ENCODE measurements around the gene DENR. TPM values are rescaled to one million over a fixed set of nuclear protein-coding genes. Genes with fewer than 3 reads are reported as not detected.

The DENR gene
- total and polyA plus RNA-seq, 2 of the 13 experiments (the other 11 are each of a cell fraction or from before 2014, with no cell fraction given): 30.0 to 59.1 TPM

- TF ChIP-seq IKZF5 (CRISPR knock-in tag; IDR thresholded peaks at IDR 0.05) (peak; percentile 92), ARID2 (CRISPR knock-in tag; IDR thresholded peaks at IDR 0.05; ENCODE audit: borderline replicate concordance) (peak; percentile 60; the same call in 1 of the 2 replicates), SP2 (CRISPR knock-in tag; IDR thresholded peaks at IDR 0.05) (0 out of 2 replicates have a peak, but pooled peaks have one; percentile 25), MIER2 (CRISPR knock-in tag; IDR thresholded peaks at IDR 0.05) (peak; percentile 67), MLX (CRISPR knock-in tag; IDR thresholded peaks at IDR 0.05) (peak; percentile 75), ZNF652 (CRISPR knock-in tag; IDR thresholded peaks at IDR 0.05; ENCODE audit: borderline replicate concordance, low read depth) (no peak; the same call in 1 of the 2 replicates), ZFP36 (IDR thresholded peaks at IDR 0.05; ENCODE audit: borderline replicate concordance, low read depth, low read length, partially characterized antibody) (no peak), ZNF746 (CRISPR knock-in tag; IDR thresholded peaks at IDR 0.05) (peak; percentile 20; the same call in 1 of the 2 replicates)
- TF ChIP-seq, protein P1, sequence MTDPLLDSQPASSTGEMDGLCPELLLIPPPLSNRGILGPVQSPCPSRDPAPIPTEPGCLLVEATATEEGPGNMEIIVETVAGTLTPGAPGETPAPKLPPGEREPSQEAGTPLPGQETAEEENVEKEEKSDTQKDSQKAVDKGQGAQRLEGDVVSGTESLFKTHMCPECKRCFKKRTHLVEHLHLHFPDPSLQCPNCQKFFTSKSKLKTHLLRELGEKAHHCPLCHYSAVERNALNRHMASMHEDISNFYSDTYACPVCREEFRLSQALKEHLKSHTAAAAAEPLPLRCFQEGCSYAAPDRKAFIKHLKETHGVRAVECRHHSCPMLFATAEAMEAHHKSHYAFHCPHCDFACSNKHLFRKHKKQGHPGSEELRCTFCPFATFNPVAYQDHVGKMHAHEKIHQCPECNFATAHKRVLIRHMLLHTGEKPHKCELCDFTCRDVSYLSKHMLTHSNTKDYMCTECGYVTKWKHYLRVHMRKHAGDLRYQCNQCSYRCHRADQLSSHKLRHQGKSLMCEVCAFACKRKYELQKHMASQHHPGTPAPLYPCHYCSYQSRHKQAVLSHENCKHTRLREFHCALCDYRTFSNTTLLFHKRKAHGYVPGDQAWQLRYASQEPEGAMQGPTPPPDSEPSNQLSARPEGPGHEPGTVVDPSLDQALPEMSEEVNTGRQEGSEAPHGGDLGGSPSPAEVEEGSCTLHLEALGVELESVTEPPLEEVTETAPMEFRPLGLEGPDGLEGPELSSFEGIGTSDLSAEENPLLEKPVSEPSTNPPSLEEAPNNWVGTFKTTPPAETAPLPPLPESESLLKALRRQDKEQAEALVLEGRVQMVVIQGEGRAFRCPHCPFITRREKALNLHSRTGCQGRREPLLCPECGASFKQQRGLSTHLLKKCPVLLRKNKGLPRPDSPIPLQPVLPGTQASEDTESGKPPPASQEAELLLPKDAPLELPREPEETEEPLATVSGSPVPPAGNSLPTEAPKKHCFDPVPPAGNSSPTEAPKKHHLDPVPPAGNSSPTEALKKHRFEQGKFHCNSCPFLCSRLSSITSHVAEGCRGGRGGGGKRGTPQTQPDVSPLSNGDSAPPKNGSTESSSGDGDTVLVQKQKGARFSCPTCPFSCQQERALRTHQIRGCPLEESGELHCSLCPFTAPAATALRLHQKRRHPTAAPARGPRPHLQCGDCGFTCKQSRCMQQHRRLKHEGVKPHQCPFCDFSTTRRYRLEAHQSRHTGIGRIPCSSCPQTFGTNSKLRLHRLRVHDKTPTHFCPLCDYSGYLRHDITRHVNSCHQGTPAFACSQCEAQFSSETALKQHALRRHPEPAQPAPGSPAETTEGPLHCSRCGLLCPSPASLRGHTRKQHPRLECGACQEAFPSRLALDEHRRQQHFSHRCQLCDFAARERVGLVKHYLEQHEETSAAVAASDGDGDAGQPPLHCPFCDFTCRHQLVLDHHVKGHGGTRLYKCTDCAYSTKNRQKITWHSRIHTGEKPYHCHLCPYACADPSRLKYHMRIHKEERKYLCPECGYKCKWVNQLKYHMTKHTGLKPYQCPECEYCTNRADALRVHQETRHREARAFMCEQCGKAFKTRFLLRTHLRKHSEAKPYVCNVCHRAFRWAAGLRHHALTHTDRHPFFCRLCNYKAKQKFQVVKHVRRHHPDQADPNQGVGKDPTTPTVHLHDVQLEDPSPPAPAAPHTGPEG (CRISPR knock-in tag; IDR thresholded peaks at IDR 0.05): no peak
- TF ChIP-seq, protein P2, sequence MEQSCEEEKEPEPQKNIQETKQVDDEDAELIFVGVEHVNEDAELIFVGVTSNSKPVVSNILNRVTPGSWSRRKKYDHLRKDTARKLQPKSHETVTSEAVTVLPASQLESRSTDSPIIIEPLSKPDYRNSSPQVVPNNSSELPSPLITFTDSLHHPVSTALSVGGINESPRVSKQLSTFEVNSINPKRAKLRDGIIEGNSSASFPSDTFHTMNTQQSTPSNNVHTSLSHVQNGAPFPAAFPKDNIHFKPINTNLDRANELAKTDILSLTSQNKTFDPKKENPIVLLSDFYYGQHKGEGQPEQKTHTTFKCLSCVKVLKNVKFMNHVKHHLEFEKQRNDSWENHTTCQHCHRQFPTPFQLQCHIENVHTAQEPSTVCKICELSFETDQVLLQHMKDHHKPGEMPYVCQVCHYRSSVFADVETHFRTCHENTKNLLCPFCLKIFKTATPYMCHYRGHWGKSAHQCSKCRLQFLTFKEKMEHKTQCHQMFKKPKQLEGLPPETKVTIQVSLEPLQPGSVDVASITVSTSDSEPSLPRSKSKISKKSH (CRISPR knock-in tag; IDR thresholded peaks at IDR 0.05; ENCODE audit: borderline replicate concordance): no peak; the same call in 1 of the 2 replicates
- TF ChIP-seq, protein P3, sequence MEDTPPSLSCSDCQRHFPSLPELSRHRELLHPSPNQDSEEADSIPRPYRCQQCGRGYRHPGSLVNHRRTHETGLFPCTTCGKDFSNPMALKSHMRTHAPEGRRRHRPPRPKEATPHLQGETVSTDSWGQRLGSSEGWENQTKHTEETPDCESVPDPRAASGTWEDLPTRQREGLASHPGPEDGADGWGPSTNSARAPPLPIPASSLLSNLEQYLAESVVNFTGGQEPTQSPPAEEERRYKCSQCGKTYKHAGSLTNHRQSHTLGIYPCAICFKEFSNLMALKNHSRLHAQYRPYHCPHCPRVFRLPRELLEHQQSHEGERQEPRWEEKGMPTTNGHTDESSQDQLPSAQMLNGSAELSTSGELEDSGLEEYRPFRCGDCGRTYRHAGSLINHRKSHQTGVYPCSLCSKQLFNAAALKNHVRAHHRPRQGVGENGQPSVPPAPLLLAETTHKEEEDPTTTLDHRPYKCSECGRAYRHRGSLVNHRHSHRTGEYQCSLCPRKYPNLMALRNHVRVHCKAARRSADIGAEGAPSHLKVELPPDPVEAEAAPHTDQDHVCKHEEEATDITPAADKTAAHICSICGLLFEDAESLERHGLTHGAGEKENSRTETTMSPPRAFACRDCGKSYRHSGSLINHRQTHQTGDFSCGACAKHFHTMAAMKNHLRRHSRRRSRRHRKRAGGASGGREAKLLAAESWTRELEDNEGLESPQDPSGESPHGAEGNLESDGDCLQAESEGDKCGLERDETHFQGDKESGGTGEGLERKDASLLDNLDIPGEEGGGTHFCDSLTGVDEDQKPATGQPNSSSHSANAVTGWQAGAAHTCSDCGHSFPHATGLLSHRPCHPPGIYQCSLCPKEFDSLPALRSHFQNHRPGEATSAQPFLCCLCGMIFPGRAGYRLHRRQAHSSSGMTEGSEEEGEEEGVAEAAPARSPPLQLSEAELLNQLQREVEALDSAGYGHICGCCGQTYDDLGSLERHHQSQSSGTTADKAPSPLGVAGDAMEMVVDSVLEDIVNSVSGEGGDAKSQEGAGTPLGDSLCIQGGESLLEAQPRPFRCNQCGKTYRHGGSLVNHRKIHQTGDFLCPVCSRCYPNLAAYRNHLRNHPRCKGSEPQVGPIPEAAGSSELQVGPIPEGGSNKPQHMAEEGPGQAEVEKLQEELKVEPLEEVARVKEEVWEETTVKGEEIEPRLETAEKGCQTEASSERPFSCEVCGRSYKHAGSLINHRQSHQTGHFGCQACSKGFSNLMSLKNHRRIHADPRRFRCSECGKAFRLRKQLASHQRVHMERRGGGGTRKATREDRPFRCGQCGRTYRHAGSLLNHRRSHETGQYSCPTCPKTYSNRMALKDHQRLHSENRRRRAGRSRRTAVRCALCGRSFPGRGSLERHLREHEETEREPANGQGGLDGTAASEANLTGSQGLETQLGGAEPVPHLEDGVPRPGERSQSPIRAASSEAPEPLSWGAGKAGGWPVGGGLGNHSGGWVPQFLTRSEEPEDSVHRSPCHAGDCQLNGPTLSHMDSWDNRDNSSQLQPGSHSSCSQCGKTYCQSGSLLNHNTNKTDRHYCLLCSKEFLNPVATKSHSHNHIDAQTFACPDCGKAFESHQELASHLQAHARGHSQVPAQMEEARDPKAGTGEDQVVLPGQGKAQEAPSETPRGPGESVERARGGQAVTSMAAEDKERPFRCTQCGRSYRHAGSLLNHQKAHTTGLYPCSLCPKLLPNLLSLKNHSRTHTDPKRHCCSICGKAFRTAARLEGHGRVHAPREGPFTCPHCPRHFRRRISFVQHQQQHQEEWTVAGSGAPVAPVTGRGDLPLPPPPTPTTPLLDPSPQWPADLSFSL (CRISPR knock-in tag; IDR thresholded peaks at IDR 0.05): no peak; the same call in 1 of the 2 replicates
These were observed at the start of gene DENR (continued) for GRCh38 chr12:122752464-122753318.
